ENCODE results near the gene PTPN2.

GRCh38 chr18:12851716-12852115, 32.3 kb downstream of the PTPN2 start:
- no peak for TF ChIP-seq EZH2 (IDR thresholded peaks at IDR 0.05; ENCODE audit: borderline replicate concordance, low read depth, low read length, severe bottlenecking)
- TF ChIP-seq CTCF (IDR thresholded peaks at IDR 0.05; ENCODE audit: borderline replicate concordance, extremely low read depth, low read length, poor library complexity, severe bottlenecking): no peak
